ENCODE data around the gene CABP1. TPM values are rescaled to one million over a fixed set of nuclear protein-coding genes. Genes with fewer than 3 reads are reported as not detected.

CABP1 gene
- total RNA-seq, 1 experiment from 2014 or later = 3.0 TPM

DNA sequence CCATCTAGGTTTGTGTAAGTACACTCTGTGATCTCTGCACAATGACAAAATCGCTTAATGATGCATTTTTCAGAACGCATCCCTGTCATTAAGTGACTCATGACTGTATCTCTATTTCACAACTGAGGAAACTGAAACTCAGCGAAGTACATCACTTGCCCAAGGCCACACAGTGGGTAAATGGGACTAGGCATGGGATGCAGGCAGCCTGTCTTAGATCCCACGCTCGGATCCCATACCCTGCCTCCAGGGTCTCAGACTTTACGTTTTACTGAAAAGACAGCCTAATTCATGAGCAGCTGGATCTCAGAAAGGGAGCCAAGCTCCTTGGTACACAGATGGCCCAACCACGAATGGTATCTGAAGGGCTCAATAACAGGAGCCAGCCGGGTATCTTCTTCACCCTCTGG, 44.1 kb downstream of the CABP1 start:
- Histone ChIP-seq H2BK12ac (ENCODE audit: insufficient read length, low read depth, low read length) (no peak overlapping the region), H4K8ac (replicated peaks; ENCODE audit: insufficient read length, low read depth, low read length) (no peak overlapping the region), H2AK5ac (ENCODE audit: insufficient read length, low read length) (no peak overlapping the region), H3K23me2 (ENCODE audit: insufficient read length, low read depth, low read length, poor library complexity, severe bottlenecking) (peaks cover 14% of the 10 kb centered on the region), H3T11ph (ENCODE audit: low read length) (no peak overlapping the region), H2BK5ac (ENCODE audit: insufficient read length, low read length) (no peak overlapping the region), H3K27me3 (ENCODE audit: insufficient read depth, low read length) (no peaks in the 10 kb centered on the region), H4K20me1 (ENCODE audit: control insufficient read depth, insufficient read depth, insufficient read length) (no peaks in the 10 kb centered on the region), H4K5ac (ENCODE audit: insufficient read length, low read depth, low read length) (no peak overlapping the region), H3K56ac (ENCODE audit: insufficient read length, low read depth, low read length) (no peak overlapping the region), H2BK15ac (ENCODE audit: low read depth, low read length) (no peak overlapping the region), H3K9me3 (ENCODE audit: control insufficient read depth, low read depth, low read length) (no peaks in the 10 kb centered on the region), H3K79me2 (ENCODE audit: insufficient read depth, low read length) (peaks cover 20% of the 10 kb centered on the region), H2BK20ac (ENCODE audit: low read depth, low read length, poor library complexity, severe bottlenecking) (no peak overlapping the region), H4K91ac (ENCODE audit: insufficient read length, low read depth, low read length) (no peak overlapping the region), H2BK120ac (ENCODE audit: low read depth, low read length, poor library complexity, severe bottlenecking) (no peak overlapping the region), H3K23ac (ENCODE audit: insufficient read length, low read depth, low read length) (no peak overlapping the region), H3K27ac (ENCODE audit: insufficient read length, low read depth, low read length) (no peak overlapping the region), H3K14ac (ENCODE audit: insufficient read depth, low read length) (no peak overlapping the region), H3K79me1 (ENCODE audit: insufficient read depth, low read depth, low read length, poor library complexity, severe bottlenecking) (no peaks in the 10 kb centered on the region), H3K4ac (ENCODE audit: low read depth, low read length) (no peak overlapping the region), H3K18ac (ENCODE audit: insufficient read length, low read depth, low read length) (no peak overlapping the region), H3K9ac (ENCODE audit: extremely low read depth, insufficient read length, low read length) (no peak overlapping the region), H3K4me2 (ENCODE audit: insufficient read depth, insufficient read length, low read length) (no peak overlapping the region), H3K4me1 (ENCODE audit: insufficient read depth, low read length) (peaks cover 1% of the 10 kb centered on the region; the same call in 1 of the 2 replicates), H2AFZ (ENCODE audit: low read length) (no peak overlapping the region)
- WGBS (ENCODE audit: extremely low coverage, insufficient read length, low lambda C conversion rate) = no CpG with 5 or more reads among the region's 8 CpGs
- Mint-ChIP-seq H3K36me3 (ENCODE audit: insufficient read depth in 1 of 3, low read depth in 3 of 3) (no peaks in the 10 kb centered on the region), H3K4me3 (no peak overlapping the region), H3K27ac (no peak overlapping the region), H3K27me3 (ENCODE audit: low read depth) (no peaks in the 10 kb centered on the region; the same call in 1 of the 2 replicates), H3K9me3 (no peaks in the 10 kb centered on the region), H3K4me1 (peaks cover 20 to 22% of the 10 kb centered on the region in 2 experiments)
- TF ChIP-seq, protein P1, sequence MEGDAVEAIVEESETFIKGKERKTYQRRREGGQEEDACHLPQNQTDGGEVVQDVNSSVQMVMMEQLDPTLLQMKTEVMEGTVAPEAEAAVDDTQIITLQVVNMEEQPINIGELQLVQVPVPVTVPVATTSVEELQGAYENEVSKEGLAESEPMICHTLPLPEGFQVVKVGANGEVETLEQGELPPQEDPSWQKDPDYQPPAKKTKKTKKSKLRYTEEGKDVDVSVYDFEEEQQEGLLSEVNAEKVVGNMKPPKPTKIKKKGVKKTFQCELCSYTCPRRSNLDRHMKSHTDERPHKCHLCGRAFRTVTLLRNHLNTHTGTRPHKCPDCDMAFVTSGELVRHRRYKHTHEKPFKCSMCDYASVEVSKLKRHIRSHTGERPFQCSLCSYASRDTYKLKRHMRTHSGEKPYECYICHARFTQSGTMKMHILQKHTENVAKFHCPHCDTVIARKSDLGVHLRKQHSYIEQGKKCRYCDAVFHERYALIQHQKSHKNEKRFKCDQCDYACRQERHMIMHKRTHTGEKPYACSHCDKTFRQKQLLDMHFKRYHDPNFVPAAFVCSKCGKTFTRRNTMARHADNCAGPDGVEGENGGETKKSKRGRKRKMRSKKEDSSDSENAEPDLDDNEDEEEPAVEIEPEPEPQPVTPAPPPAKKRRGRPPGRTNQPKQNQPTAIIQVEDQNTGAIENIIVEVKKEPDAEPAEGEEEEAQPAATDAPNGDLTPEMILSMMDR (conservative IDR thresholded peaks at IDR 0.05) = no peak
- DNase-seq = no peak
